GM12891 (cell line): Measurements from ENCODE around the gene ATN1.

Experiments
- POLR2A ChIP-seq: IDR thresholded peaks from 2 replicates; pipeline ENCODE4 v1.6.1; 2011; ENCODE audit warnings: low read depth, low read length, control low read depth
- POLR2AphosphoS5 ChIP-seq: IDR thresholded peaks from 2 replicates; pipeline ENCODE4 v1.6.1; 2011; ENCODE audit warnings: low read depth, low read length, control low read depth
- POU2F2 ChIP-seq: IDR thresholded peaks from 2 replicates; pipeline ENCODE4 v1.6.1; 2011; ENCODE audit warnings: low read depth, mild to moderate bottlenecking, control low read depth, low read length, moderate library complexity
- SPI1 ChIP-seq: IDR thresholded peaks from 2 replicates; pipeline ENCODE4 v1.6.1; 2011; ENCODE audit warnings: low read depth, low read length, control low read depth
- TAF1 ChIP-seq: IDR thresholded peaks from 2 replicates; pipeline ENCODE4 v1.6.1; 2011; ENCODE audit warnings: low read depth, low read length, control low read depth

- TF ChIP-seq POLR2AphosphoS5 (no peak), POLR2A (no peak), TAF1 (no peak), SPI1 (no peak), POU2F2 (no peak)
These were observed 25.3 kb upstream of the ATN1 start for GRCh38 chr12:6902448-6902847.
